IMR-90 (cell line): Measurements from ENCODE around the gene PARD6G. TPM values are rescaled to one million over a fixed set of nuclear protein-coding genes. Genes with fewer than 3 reads are reported as not detected.

Experiments
- ATAC-seq: fragments of 200-7000 bp; cut with Tn5 transposase; 2 replicates; pipeline ENCODE4 v1.9.1; 2020; ENCODE audit warnings: low read depth, mild to moderate bottlenecking, moderate library complexity
- BruUV-seq: library from RNA; stranded (reverse); fragments of 400-500 nt; replicated peaks from 2 replicates; lab custom pipeline; 2021; lab: Mats Ljungman, UMichigan
- CTCF ChIA-PET: fragments of 300-600 bp; formaldehyde crosslinking; extraction: SDS; loops from one replicate; lab custom pipeline; 2021; ENCODE audit warnings: antibody characterized with exemption; lab: Yijun Ruan, JAX
- POLR2A ChIA-PET: fragments of 300-600 bp; sonication (Branson Sonifier 250); formaldehyde crosslinking; loops from one replicate; lab custom pipeline; 2022; ENCODE audit warnings: antibody characterized with exemption; ENCODE audit not compliant: unreplicated experiment; lab: Charles Lee
- DNase-seq: peaks from one replicate; pipeline ENCODE4 v3.0.0; 2013
- H2AFZ ChIP-seq: replicated peaks from 2 replicates; pipeline ENCODE3; 2013; ENCODE audit warnings: low read length, mild to moderate bottlenecking; ENCODE audit not compliant: poor library complexity
- H2AK5ac ChIP-seq: 2 replicates; pipeline ENCODE4 v1.6.1; 2013; ENCODE audit warnings: low read depth, low read length, inconsistent platforms
- H2AK9ac ChIP-seq: replicated peaks from 2 replicates; pipeline ENCODE3; 2013; ENCODE audit warnings: mild to moderate bottlenecking, low read depth, low read length, moderate library complexity; ENCODE audit not compliant: poor library complexity
- H2BK120ac ChIP-seq: 2 replicates; pipeline ENCODE4 v1.6.1; 2013; ENCODE audit warnings: low read depth, low read length, inconsistent platforms
- H2BK15ac ChIP-seq: 3 replicates; pipeline ENCODE4 v1.6.1; 2013; ENCODE audit warnings: low read depth, low read length, inconsistent platforms
- H2BK20ac ChIP-seq: 2 replicates; pipeline ENCODE4 v1.6.1; 2013; ENCODE audit warnings: low read depth, mild to moderate bottlenecking, inconsistent platforms, low read length, moderate library complexity
- H2BK5ac ChIP-seq: 2 replicates; pipeline ENCODE4 v1.6.1; 2013; ENCODE audit warnings: mild to moderate bottlenecking, low read depth, low read length, inconsistent platforms; ENCODE audit not compliant: poor library complexity, severe bottlenecking
- H3K14ac ChIP-seq: replicated peaks from 2 replicates; pipeline ENCODE4 v1.6.1; 2013; ENCODE audit warnings: low read depth, low read length, inconsistent platforms
- H3K18ac ChIP-seq: 2 replicates; pipeline ENCODE4 v1.6.1; 2013; ENCODE audit warnings: low read depth, low read length, control low read depth
- H3K23ac ChIP-seq: 2 replicates; pipeline ENCODE4 v1.6.1; 2013; ENCODE audit warnings: low read depth, low read length, inconsistent platforms
- H3K27ac ChIP-seq: 2 replicates; pipeline ENCODE4 v1.5.1; 2013; ENCODE audit warnings: mild to moderate bottlenecking, control low read depth, low read length; ENCODE audit not compliant: insufficient read depth
- H3K27me3 ChIP-seq: 2 replicates; pipeline ENCODE4 v1.6.1; 2013; ENCODE audit warnings: low read length; ENCODE audit not compliant: control insufficient read depth, insufficient read depth
- H3K36me3 ChIP-seq: 2 replicates; pipeline ENCODE4 v1.6.1; 2013; ENCODE audit warnings: low read length, mixed read lengths; ENCODE audit not compliant: control insufficient read depth, insufficient read depth
- H3K4ac ChIP-seq: 2 replicates; pipeline ENCODE4 v1.6.1; 2013; ENCODE audit warnings: low read depth, low read length, inconsistent platforms
- H3K4me1 ChIP-seq: 2 replicates; pipeline ENCODE4 v1.6.1; 2013; ENCODE audit warnings: low read length, mixed read lengths; ENCODE audit not compliant: control insufficient read depth, insufficient read depth
- H3K4me2 ChIP-seq: 2 replicates; pipeline ENCODE4 v1.6.1; 2013; ENCODE audit warnings: low read depth, mild to moderate bottlenecking, control low read depth, low read length, moderate library complexity
- H3K4me3 ChIP-seq: 2 replicates; pipeline ENCODE4 v1.5.1; 2013; ENCODE audit warnings: low read depth, mild to moderate bottlenecking, control low read depth, low read length, moderate library complexity; ENCODE audit not compliant: insufficient read depth
- H3K56ac ChIP-seq: 2 replicates; pipeline ENCODE4 v1.6.1; 2013; ENCODE audit warnings: low read length, inconsistent platforms; ENCODE audit not compliant: insufficient read depth; ENCODE audit errors: extremely low read depth
- H3K79me1 ChIP-seq, 2 experiments: 2 replicates each; pipeline ENCODE4 v1.6.1; 2013; ENCODE audit warnings: low read length in 2 of 2, inconsistent platforms in 1 of 2, low read depth in 1 of 2
- H3K9ac ChIP-seq: 2 replicates; pipeline ENCODE4 v1.6.1; 2013; ENCODE audit warnings: low read depth, low read length, control low read depth
- H3K9me1 ChIP-seq: 2 replicates; pipeline ENCODE4 v1.6.1; 2013; ENCODE audit warnings: low read length, inconsistent platforms; ENCODE audit not compliant: insufficient read depth
- H3K9me3 ChIP-seq: 2 replicates; pipeline ENCODE4 v1.6.1; 2013; ENCODE audit warnings: low read length; ENCODE audit not compliant: control insufficient read depth, insufficient read depth
- H4K20me1 ChIP-seq: 2 replicates; pipeline ENCODE4 v1.6.1; 2013; ENCODE audit warnings: low read length, inconsistent platforms; ENCODE audit not compliant: insufficient read depth
- H4K5ac ChIP-seq: 2 replicates; pipeline ENCODE4 v1.6.1; 2013; ENCODE audit warnings: mild to moderate bottlenecking, low read depth, low read length, control low read depth
- H4K8ac ChIP-seq, 2 experiments: 2 replicates each; pipeline ENCODE4 v1.6.1; 2013; ENCODE audit warnings: low read depth in 2 of 2, low read length in 2 of 2, control low read depth in 1 of 2, inconsistent platforms in 1 of 2
- H4K91ac ChIP-seq: 2 replicates; pipeline ENCODE4 v1.6.1; 2013; ENCODE audit warnings: low read depth, low read length, inconsistent platforms; ENCODE audit not compliant: insufficient read depth
- FOS ChIP-seq: fragments of 150-350 bp; IDR thresholded peaks from 2 replicates; pipeline ENCODE4 v1.6.1; 2016; ENCODE audit warnings: low read depth, low read length
- MAZ ChIP-seq: IDR thresholded peaks from 2 replicates; pipeline ENCODE4 v1.6.1; 2012; ENCODE audit warnings: low read depth, mild to moderate bottlenecking, low read length, improper control_type of control experiment, moderate library complexity, borderline replicate concordance
- WGBS, 2 experiments: methylation state at CpG; one replicate each; pipeline versions ENCODE4 v1.1.5 to v1.1.7; 2013; ENCODE audit warnings: missing lambda C conversion rate in 2 of 2; ENCODE audit not compliant: insufficient read length in 1 of 2; ENCODE audit errors: extremely low coverage in 2 of 2; 5-methylcytosine and 5-hydroxymethylcytosine counted together
- dilution Hi-C: fragments of 300-500 bp; cut with HindIII; formaldehyde crosslinking; loops from one replicate; pipeline ENCODE4 v1.14.3; 2018; ENCODE audit warnings: low sequenced_read_pairs; ENCODE audit not compliant: unreplicated experiment
- in situ Hi-C: fragments of 300-500 bp; cut with MboI; formaldehyde crosslinking; loops from 3 replicates; pipeline ENCODE4 v1.14.3; 2019; ENCODE audit warnings: low sequenced_read_pairs, inconsistent platforms, mixed read lengths
- intact Hi-C: fragments of 100-400 bp; cut with micrococcal nuclease; formaldehyde crosslinking; loops from 2 replicates; pipeline ENCODE4 v1.10.0; 2022
- polyA plus RNA-seq, 3 experiments: library from polyadenylated mRNA; depleted of rRNA; stranded (reverse); fragments of >200 nt; gene quantifications; 2 replicates each; pipeline ENCODE4 v1.2.3, GENCODE V29; 2012; ENCODE audit warnings: low replicate concordance in 1 of 3
- total RNA-seq: library from RNA; depleted of rRNA; stranded (reverse); fragments of >200 nt; gene quantifications from 2 replicates; pipeline ENCODE4 v1.2.3, GENCODE V29; 2012

Gene PARD6G
- total and polyA plus RNA-seq, 2 of the 4 experiments (the other 2 are of a cell fraction), result 2.5 to 4.6 TPM

- peak; percentile 42 for DNase-seq
- POLR2A ChIA-PET, result no interaction called here
- H2BK20ac ChIP-seq, result no peak overlapping the region
Measured at GRCh38 chr18:80196528-80197320, 50.6 kb downstream of the PARD6G start.

More at GRCh38 chr18:80196528-80197320, 50.6 kb downstream of the PARD6G start:
- no peak overlapping the region for H2AK5ac ChIP-seq
- no peak overlapping the region for H4K5ac ChIP-seq
- peak; percentile 38 for ATAC-seq
- no peak overlapping the region for H3K18ac ChIP-seq
- H3K4me1 ChIP-seq, result peaks cover 8% of the 10 kb centered on the region
- no peak overlapping the region for H3K9ac ChIP-seq
- no peak overlapping the region for H3K4me3 ChIP-seq
- no peak overlapping the region for H2BK15ac ChIP-seq
- no peak overlapping the region for H2BK5ac ChIP-seq
- no peak overlapping the region for H3K56ac ChIP-seq
- in situ Hi-C loops, result no loop called here
- H2AFZ ChIP-seq, result no peak overlapping the region
- H4K8ac ChIP-seq, result peak overlapping the region in 1 of 2 experiments; percentile 13; a peak in 1 of 4 replicates
- no peak overlapping the region for H4K91ac ChIP-seq
- no peak overlapping the region for H2BK120ac ChIP-seq
- BruUV-seq, result no TSS peak
- peaks cover 7% of the 10 kb centered on the region; the same call in 1 of the 2 replicates for H3K9me1 ChIP-seq
- H3K79me1 ChIP-seq, result no peaks in the 10 kb centered on the region
- no peaks in the 10 kb centered on the region for H3K27me3 ChIP-seq
- 60% methylated on average over 1 of the region's 13 CpGs; no CpG with 5 or more reads in 1 of the 2 experiments for WGBS, 2 experiments
- no peaks in the 10 kb centered on the region for H3K9me3 ChIP-seq
- H3K4me2 ChIP-seq, result no peak overlapping the region
- dilution Hi-C loops, result no loop called here
- no peak overlapping the region for H3K23ac ChIP-seq
- no peak overlapping the region for H3K4ac ChIP-seq
- no peak overlapping the region for H3K27ac ChIP-seq
- intact Hi-C loops, result loop anchor here (2.0 kb wide), 1 partner anchor 14 kb away; no protein-coding TSS in a partner anchor
- H3K36me3 ChIP-seq, result no peaks in the 10 kb centered on the region
- CTCF ChIA-PET, result no interaction called here
- TF ChIP-seq MAZ (peak; percentile 53; the same call in 1 of the 2 replicates), FOS (no peak)
- no peaks in the 10 kb centered on the region; the same call in 1 of the 2 replicates for H4K20me1 ChIP-seq
- H3K14ac ChIP-seq, result peak overlapping the region; percentile 46; the same call in 1 of the 2 replicates
- peak overlapping the region; percentile 16 for H2AK9ac ChIP-seq
